Neural progenitor cell (in vitro differentiated cells): ENCODE results near the gene POLD3. TPM values are rescaled to one million over a fixed set of nuclear protein-coding genes. Genes with fewer than 3 reads are reported as not detected.

Source experiments
- DNase-seq: peaks from one replicate; pipeline ENCODE4 v3.0.0-alpha.2; 2016; ENCODE audit warnings: low spot score
- H2AFZ ChIP-seq: fragments of 200-600 bp; sonication (generic); replicated peaks from 2 replicates; pipeline ENCODE4 v1.6.1; 2016; ENCODE audit warnings: antibody characterized with exemption
- H3F3A ChIP-seq: fragments of 200-600 bp; sonication (generic); 2 replicates; pipeline ENCODE4 v1.6.1; 2016; ENCODE audit warnings: antibody characterized with exemption, low read depth
- H3K27ac ChIP-seq: fragments of 200-600 bp; sonication (generic); 2 replicates; pipeline ENCODE4 v1.5.1; 2016; ENCODE audit warnings: mild to moderate bottlenecking
- H3K27me3 ChIP-seq: fragments of 200-600 bp; sonication (generic); 2 replicates; pipeline ENCODE4 v1.6.1; 2016; ENCODE audit warnings: mild to moderate bottlenecking, moderate library complexity
- H3K36me3 ChIP-seq: fragments of 200-600 bp; sonication (generic); 2 replicates; pipeline ENCODE4 v1.5.1; 2016
- H3K4me1 ChIP-seq: fragments of 200-600 bp; sonication (generic); 2 replicates; pipeline ENCODE4 v1.6.1; 2016; ENCODE audit warnings: mixed run types
- H3K4me2 ChIP-seq: fragments of 200-600 bp; sonication (generic); 2 replicates; pipeline ENCODE4 v1.6.1; 2016
- H3K4me3 ChIP-seq: fragments of 200-600 bp; sonication (generic); 2 replicates; pipeline ENCODE4 v1.5.1; 2016
- H3K79me2 ChIP-seq: fragments of 200-600 bp; sonication (generic); 2 replicates; pipeline ENCODE4 v1.6.1; 2016; ENCODE audit warnings: low read depth
- H3K9ac ChIP-seq: fragments of 200-600 bp; sonication (generic); 2 replicates; pipeline ENCODE4 v1.6.1; 2016
- H3K9me3 ChIP-seq: fragments of 200-600 bp; sonication (generic); 2 replicates; pipeline ENCODE4 v1.5.1; 2016; ENCODE audit warnings: low read depth
- H4K20me1 ChIP-seq: fragments of 200-600 bp; sonication (generic); 2 replicates; pipeline ENCODE4 v1.6.1; 2016; ENCODE audit warnings: low read depth
- H3K27ac Mint-ChIP-seq: 3 replicates; pipeline ENCODE4 v1.8.0; 2021; ENCODE audit warnings: mixed read lengths
- H3K27me3 Mint-ChIP-seq: 2 replicates; pipeline ENCODE4 v1.8.0; 2022; ENCODE audit warnings: low read depth, mild to moderate bottlenecking, inconsistent platforms, moderate library complexity, mixed read lengths; ENCODE audit not compliant: insufficient read depth
- H3K36me3 Mint-ChIP-seq: 3 replicates; pipeline ENCODE4 v1.8.0; 2021; ENCODE audit warnings: mixed read lengths
- H3K4me1 Mint-ChIP-seq: 3 replicates; pipeline ENCODE4 v1.8.0; 2021; ENCODE audit warnings: mixed read lengths
- H3K4me3 Mint-ChIP-seq: 3 replicates; pipeline ENCODE4 v1.8.0; 2021; ENCODE audit warnings: mild to moderate bottlenecking, moderate library complexity, mixed read lengths
- H3K9me3 Mint-ChIP-seq: 3 replicates; pipeline ENCODE4 v1.8.0; 2020; ENCODE audit warnings: mixed read lengths
- EZH2 ChIP-seq: fragments of 200-600 bp; sonication (generic); IDR thresholded peaks from 2 replicates; pipeline ENCODE4 v1.6.1; 2017; ENCODE audit warnings: antibody characterized with exemption, mild to moderate bottlenecking, moderate library complexity
- EZH2phosphoT487 ChIP-seq: fragments of 200-600 bp; sonication (generic); IDR thresholded peaks from 2 replicates; pipeline ENCODE4 v1.6.1; 2017; ENCODE audit warnings: antibody characterized with exemption
- total RNA-seq: library from RNA; depleted of rRNA; stranded (reverse); fragments of >200 nt; gene quantifications from 2 replicates; pipeline ENCODE4 v1.2.3, GENCODE V29; 2015; ENCODE audit warnings: low replicate concordance
- TF ChIP-seq, protein P1 (sequence below): fragments of 200-600 bp; sonication (generic); IDR thresholded peaks from 2 replicates; pipeline ENCODE4 v1.5.1; 2017; ENCODE audit warnings: antibody characterized with exemption, mild to moderate bottlenecking

The POLD3 gene
- total RNA-seq, 1 donor from 2014 or later, result 56.9 TPM

DNA sequence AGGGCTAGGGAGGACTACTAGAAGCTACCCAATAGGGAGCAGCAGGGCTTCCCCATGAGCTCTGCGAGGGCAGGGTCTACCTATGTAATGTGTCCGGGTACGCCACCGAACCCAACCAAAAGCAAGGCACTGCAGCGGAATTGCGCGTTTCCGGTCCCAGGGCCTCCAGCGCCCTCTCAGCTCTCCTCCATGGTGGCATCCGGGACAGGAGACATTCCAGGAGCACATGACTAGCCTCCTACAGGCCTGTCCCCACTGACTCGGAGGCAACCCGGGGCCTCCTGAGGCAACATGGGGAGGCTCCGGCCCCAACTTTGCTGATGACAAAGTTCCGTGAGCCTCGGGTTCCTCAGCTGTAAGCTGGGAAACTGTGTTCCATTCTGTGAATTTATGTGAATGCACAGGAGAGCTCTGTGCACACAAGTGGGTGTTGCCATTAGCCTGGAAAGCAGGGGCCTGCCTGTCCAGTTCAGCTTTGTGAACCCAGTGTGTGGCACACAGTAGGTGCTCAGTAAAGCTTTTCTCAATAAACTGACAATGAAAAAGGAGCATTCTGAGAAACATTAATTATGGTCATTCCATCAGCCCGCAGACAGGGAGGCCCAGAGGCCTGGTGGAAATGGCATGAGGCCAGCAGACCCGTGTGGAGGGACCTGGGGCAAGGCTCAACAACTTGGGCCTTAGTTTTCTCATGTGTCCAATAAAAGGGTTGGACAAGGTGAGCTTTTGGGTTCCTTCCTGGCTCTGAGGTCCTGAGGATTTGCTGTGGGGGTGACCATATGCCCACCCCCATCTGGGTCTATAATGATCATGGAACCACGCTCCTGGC, 88.5 kb downstream of the POLD3 start:
- Mint-ChIP-seq H3K27ac (no peak overlapping the region), H3K4me1 (peaks cover 2% of the 10 kb centered on the region), H3K36me3 (no peaks in the 10 kb centered on the region), H3K9me3 (no peaks in the 10 kb centered on the region), H3K27me3 (no peaks in the 10 kb centered on the region), H3K4me3 (no peak overlapping the region)
- Histone ChIP-seq H3K4me1 (peaks cover 2% of the 10 kb centered on the region), H4K20me1 (no peaks in the 10 kb centered on the region), H3K79me2 (no peaks in the 10 kb centered on the region), H3K4me3 (no peak overlapping the region), H3K9ac (no peak overlapping the region), H3F3A (no peaks in the 10 kb centered on the region), H3K27me3 (peaks cover 13% of the 10 kb centered on the region), H3K27ac (no peak overlapping the region), H3K36me3 (no peaks in the 10 kb centered on the region), H3K9me3 (no peaks in the 10 kb centered on the region), H3K4me2 (no peak overlapping the region), H2AFZ (no peak overlapping the region)
- TF ChIP-seq, protein P1, sequence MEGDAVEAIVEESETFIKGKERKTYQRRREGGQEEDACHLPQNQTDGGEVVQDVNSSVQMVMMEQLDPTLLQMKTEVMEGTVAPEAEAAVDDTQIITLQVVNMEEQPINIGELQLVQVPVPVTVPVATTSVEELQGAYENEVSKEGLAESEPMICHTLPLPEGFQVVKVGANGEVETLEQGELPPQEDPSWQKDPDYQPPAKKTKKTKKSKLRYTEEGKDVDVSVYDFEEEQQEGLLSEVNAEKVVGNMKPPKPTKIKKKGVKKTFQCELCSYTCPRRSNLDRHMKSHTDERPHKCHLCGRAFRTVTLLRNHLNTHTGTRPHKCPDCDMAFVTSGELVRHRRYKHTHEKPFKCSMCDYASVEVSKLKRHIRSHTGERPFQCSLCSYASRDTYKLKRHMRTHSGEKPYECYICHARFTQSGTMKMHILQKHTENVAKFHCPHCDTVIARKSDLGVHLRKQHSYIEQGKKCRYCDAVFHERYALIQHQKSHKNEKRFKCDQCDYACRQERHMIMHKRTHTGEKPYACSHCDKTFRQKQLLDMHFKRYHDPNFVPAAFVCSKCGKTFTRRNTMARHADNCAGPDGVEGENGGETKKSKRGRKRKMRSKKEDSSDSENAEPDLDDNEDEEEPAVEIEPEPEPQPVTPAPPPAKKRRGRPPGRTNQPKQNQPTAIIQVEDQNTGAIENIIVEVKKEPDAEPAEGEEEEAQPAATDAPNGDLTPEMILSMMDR, result no peak
- no peak for TF ChIP-seq EZH2phosphoT487
- TF ChIP-seq EZH2, result no peak
- no peak for DNase-seq

DNA sequence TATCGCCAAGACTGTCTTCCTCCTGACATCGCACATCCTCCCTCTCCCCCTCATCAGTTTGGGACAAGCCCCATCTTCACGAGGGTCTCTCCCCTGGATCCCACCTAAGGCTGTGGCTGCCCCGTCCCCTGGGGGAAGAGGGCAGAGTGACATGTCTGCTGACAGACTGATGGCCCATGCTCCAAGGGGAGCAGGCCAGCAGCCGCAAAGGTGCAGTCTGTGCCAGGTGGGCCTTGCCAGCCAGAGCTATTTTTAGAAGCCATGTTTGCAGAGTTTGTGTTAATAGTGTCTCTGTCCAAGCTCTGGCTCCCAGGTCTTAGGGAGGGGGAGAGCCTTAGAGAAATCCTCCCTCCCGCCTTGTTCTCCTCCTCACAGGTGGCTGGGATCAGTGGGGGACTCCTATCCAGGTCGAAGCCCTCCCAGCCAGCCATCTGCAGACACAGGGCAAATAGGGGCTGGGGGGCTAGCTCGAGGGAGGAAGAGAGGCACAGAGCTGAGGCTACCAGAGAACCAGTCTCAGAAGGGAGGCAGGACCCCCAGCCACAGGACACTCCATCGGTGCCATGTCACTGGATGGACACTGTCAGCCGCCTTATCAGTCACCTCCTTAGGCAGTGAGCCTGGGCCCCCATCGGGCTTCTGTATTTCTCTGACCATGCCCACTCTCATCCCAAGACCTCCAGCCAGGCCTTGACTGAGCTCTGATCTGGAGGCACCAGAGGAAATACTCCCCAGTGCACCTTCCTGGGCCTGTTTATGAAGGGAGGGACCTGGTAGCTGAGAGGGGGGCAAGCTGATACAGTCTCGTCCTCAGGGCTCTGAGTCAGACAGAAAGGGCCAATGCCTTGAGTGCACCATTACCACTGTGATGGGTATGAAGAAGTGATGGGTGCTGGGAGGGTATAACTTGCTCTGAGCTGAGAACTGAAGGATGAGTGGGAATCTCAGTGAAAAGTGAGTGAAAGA, 89.6 kb downstream of the POLD3 start:
- Mint-ChIP-seq H3K27me3 (no peaks in the 10 kb centered on the region), H3K36me3 (no peaks in the 10 kb centered on the region), H3K4me1 (peaks cover 2% of the 10 kb centered on the region), H3K27ac (no peak overlapping the region), H3K4me3 (peak overlapping the region; percentile 51), H3K9me3 (no peaks in the 10 kb centered on the region)
- Histone ChIP-seq H2AFZ (no peak overlapping the region), H3K9ac (no peak overlapping the region), H3F3A (no peaks in the 10 kb centered on the region), H3K4me1 (peaks cover 2% of the 10 kb centered on the region), H4K20me1 (no peaks in the 10 kb centered on the region), H3K79me2 (no peaks in the 10 kb centered on the region), H3K4me3 (no peak overlapping the region), H3K9me3 (no peaks in the 10 kb centered on the region), H3K27ac (no peak overlapping the region), H3K27me3 (peaks cover 13% of the 10 kb centered on the region), H3K4me2 (no peak overlapping the region), H3K36me3 (no peaks in the 10 kb centered on the region)
- DNase-seq, result no peak
- no peak for TF ChIP-seq EZH2
- no peak for TF ChIP-seq EZH2phosphoT487
- TF ChIP-seq, protein P1, result no peak

DNA sequence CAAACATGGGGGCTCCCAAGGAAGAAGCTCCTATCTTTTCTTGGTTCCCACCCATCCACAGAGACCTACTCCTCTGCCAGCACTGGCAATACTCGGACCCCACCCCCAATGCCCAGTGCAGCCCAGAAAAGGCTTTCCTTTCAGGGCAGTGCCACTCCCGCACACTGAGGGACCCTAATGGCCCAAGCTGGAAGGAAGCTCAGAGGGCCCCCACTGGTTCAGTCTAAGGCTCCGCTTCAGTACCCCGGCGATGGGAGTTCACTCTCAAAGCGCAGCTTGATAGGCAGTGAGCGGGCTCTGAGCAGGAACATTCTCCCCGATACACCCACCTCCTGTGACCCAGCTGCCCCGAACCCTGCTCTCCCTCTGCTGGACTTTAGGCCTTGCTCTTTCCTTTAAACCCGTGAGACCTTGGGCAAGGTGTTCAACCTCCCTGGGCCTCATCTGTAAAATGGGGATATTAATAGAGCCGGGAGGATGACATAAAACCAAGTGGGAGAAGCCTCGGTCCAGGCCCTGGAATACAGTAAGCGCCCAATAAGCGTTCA, 90.4 kb downstream of the POLD3 start:
- Histone ChIP-seq H4K20me1 (no peaks in the 10 kb centered on the region), H3K4me1 (peaks cover 2% of the 10 kb centered on the region), H3K9me3 (no peaks in the 10 kb centered on the region), H3K36me3 (no peaks in the 10 kb centered on the region), H3K27me3 (peaks cover 13% of the 10 kb centered on the region), H3K9ac (peak overlapping the region; percentile 55), H3K4me2 (peak overlapping the region; percentile 71), H3K79me2 (no peaks in the 10 kb centered on the region), H3K27ac (no peak overlapping the region), H2AFZ (peak overlapping the region; percentile 82), H3F3A (no peaks in the 10 kb centered on the region), H3K4me3 (peak overlapping the region; percentile 43)
- no peak for DNase-seq
- no peaks in the 10 kb centered on the region for H3K36me3 Mint-ChIP-seq
- H3K27ac Mint-ChIP-seq, result no peak overlapping the region
- H3K9me3 Mint-ChIP-seq, result no peaks in the 10 kb centered on the region
- peaks cover 4% of the 10 kb centered on the region for H3K4me1 Mint-ChIP-seq
- no peak for TF ChIP-seq EZH2
- TF ChIP-seq, protein P1, result no peak
- TF ChIP-seq EZH2phosphoT487, result no peak
- H3K4me3 Mint-ChIP-seq, result peak overlapping the region; percentile 22
- no peaks in the 10 kb centered on the region for H3K27me3 Mint-ChIP-seq
